ENCODE measurements around the gene CCDC167. TPM values are rescaled to one million over a fixed set of nuclear protein-coding genes. Genes with fewer than 3 reads are reported as not detected.

CCDC167 gene
- total RNA-seq, 6 experiments from 2014 or later, result 19.0 to 23.8 (median 22.4) TPM

GRCh38 chr6:37544530-37544929, 44.8 kb upstream of the CCDC167 start:
- no peak overlapping the region for H3K4me3 Mint-ChIP-seq
- H3K36me3 Mint-ChIP-seq (ENCODE audit: low read depth), result no peaks in the 10 kb centered on the region
- no peaks in the 10 kb centered on the region for H3K9me3 Mint-ChIP-seq
- peaks cover 16% of the 10 kb centered on the region for H3K4me1 Mint-ChIP-seq (ENCODE audit: low read depth)
- H3K27ac Mint-ChIP-seq, result no peak overlapping the region
- DNase-seq, result no peak
- peaks cover 23% of the 10 kb centered on the region for H3K27me3 Mint-ChIP-seq (ENCODE audit: insufficient read depth)
- no peak for TF ChIP-seq CTCF (IDR thresholded peaks at IDR 0.05)

GRCh38 chr6:37543361-37543760, 43.7 kb upstream of the CCDC167 start:
- Mint-ChIP-seq H3K4me1 (ENCODE audit: low read depth) (peaks cover 16% of the 10 kb centered on the region), H3K27ac (no peak overlapping the region), H3K27me3 (ENCODE audit: insufficient read depth) (peaks cover 26% of the 10 kb centered on the region), H3K36me3 (ENCODE audit: low read depth) (no peaks in the 10 kb centered on the region), H3K9me3 (no peaks in the 10 kb centered on the region), H3K4me3 (no peak overlapping the region)
- no peak for DNase-seq
- TF ChIP-seq CTCF (IDR thresholded peaks at IDR 0.05), result no peak

DNA sequence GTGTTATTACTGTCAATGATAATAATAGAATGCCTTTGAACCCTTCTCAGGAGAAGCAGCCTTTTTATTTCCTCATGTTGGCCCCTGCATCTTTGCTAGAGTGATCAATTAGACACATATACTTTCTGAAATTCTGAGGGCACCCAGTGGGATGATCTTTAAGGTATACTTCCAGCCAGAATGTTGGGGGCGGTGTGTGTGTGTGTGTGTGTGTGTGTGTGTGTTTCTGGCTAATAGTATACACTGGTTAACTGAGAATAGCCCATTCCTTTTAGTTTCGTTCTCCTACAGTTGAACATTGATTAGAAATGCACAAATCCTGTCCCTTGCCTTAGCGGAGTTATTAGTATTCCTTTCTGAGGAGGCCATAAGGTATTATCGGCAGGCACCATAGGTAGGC, 41.7 kb upstream of the CCDC167 start:
- DNase-seq, result no peak
- H3K4me3 Mint-ChIP-seq, result no peak overlapping the region
- no peaks in the 10 kb centered on the region for H3K36me3 Mint-ChIP-seq (ENCODE audit: low read depth)
- no peaks in the 10 kb centered on the region for H3K9me3 Mint-ChIP-seq
- H3K27ac Mint-ChIP-seq, result no peak overlapping the region
- no peak for TF ChIP-seq CTCF (IDR thresholded peaks at IDR 0.05)
- peaks cover 8% of the 10 kb centered on the region for H3K4me1 Mint-ChIP-seq (ENCODE audit: low read depth)
- H3K27me3 Mint-ChIP-seq (ENCODE audit: insufficient read depth), result peaks cover 26% of the 10 kb centered on the region

DNA sequence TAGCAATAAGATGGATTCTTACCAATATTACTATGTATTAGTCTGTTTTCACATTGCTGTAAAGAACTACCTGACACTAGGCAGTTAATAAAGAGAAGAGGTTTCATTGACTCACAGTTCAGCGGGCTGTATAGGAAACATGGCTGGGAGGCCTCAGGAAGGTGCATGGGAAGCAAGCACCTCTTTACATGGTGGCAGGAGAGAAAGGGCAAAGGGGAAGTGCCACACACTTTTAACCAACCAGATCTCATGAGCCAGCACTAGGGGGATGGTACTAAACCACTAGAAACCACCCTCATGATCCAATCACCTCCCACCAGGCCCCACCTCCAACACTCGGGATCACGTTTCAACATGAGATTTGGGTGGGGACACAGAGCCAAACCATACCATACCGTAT, 40.7 kb upstream of the CCDC167 start:
- DNase-seq, result no peak
- Mint-ChIP-seq H3K9me3 (no peaks in the 10 kb centered on the region), H3K27ac (no peak overlapping the region), H3K27me3 (ENCODE audit: insufficient read depth) (peaks cover 31% of the 10 kb centered on the region), H3K4me1 (ENCODE audit: low read depth) (peaks cover 12% of the 10 kb centered on the region), H3K4me3 (no peak overlapping the region), H3K36me3 (ENCODE audit: low read depth) (no peaks in the 10 kb centered on the region)
- no peak for TF ChIP-seq CTCF (IDR thresholded peaks at IDR 0.05)

DNA sequence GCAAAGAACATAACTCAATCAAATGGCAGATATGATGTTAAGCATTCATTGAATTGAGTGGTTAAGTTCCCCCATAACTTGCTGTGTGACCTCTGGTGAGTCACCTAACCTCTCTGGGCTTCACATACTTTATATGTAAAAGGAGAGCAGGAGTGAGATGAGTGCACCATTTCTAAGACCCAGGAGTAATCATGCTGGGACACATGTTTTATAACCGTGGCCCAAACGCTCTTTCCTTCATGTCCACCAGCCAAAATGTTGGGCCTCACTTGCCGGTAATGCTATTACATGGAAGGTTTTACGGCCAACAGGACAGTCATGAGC, 40.3 kb upstream of the CCDC167 start:
- Mint-ChIP-seq H3K27ac (no peak overlapping the region), H3K27me3 (ENCODE audit: insufficient read depth) (peaks cover 31% of the 10 kb centered on the region)
- TF ChIP-seq CTCF (IDR thresholded peaks at IDR 0.05), result no peak

More for the DNA sequence above, 40.3 kb upstream of the CCDC167 start:
- H3K4me1 Mint-ChIP-seq (ENCODE audit: low read depth), result peaks cover 12% of the 10 kb centered on the region
- H3K36me3 Mint-ChIP-seq (ENCODE audit: low read depth), result no peaks in the 10 kb centered on the region
- no peak overlapping the region for H3K4me3 Mint-ChIP-seq
- DNase-seq, result no peak
- H3K9me3 Mint-ChIP-seq, result no peaks in the 10 kb centered on the region
